ENCODE data around the gene HELZ.

DNA sequence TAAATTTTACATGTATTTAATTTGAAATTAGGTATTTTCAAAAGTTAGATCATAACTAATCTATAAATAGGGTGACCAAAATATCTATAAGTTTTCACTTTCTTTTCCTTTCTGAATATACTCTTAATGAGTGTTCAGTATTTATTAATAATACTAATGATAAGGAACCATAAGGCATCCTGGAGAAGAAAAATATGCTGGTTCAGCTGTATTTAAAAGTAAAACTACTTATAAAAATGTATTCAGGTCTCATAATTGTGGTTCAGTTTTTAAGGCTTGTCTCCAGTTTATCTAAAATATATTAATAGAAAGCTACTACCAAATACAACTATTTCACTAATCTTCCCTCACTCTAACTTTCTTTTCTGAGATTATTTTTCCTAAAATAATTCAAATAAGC, 67.3 kb downstream of the HELZ start:
- TF ChIP-seq CTCF (IDR thresholded peaks at IDR 0.05) (no peak), EZH2phosphoT487 (IDR thresholded peaks at IDR 0.05) (no peak)
